ENCODE data around the gene C6orf120. TPM values are rescaled to one million over a fixed set of nuclear protein-coding genes. Genes with fewer than 3 reads are reported as not detected.

C6orf120 gene
- polyA plus RNA-seq, 1 donor (not counting 4 experiments of a cell fraction or from before 2014, with no cell fraction given): 18.1 TPM

DNA sequence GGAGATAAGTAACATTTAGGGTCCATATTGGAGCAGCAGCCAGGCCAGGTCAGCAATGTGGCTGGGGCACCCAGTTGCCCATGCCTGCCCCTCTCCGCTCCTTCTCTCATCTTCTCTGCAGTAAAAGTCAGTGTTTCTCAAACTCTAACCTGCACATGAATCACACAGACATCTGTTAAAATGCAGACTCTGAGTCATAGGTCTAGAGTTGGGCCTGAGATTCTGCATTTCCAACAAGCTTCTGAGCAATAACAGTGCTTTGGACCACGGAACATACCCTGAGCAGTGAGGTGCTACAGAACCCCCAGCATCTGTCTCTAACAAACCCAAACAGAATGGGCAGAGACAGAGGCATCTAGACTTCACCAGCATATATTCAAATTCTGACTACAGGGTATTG is 12.3 kb downstream of the C6orf120 start:
- Histone ChIP-seq H4K20me1 (ENCODE audit: control insufficient read depth, extremely low read depth, insufficient read depth, low read length) (no peaks in the 10 kb centered on the region), H3K4me1 (ENCODE audit: control insufficient read depth, extremely low read depth, insufficient read depth, low read length) (peaks cover under 1% of the 10 kb centered on the region), H3K27ac (ENCODE audit: control insufficient read depth, insufficient read depth, low read length) (no peak overlapping the region), H3K9ac (ENCODE audit: control insufficient read depth, extremely low read depth, insufficient read depth, low read length) (no peak overlapping the region), H3K36me3 (ENCODE audit: control insufficient read depth in 2 of 2, extremely low read depth in 1 of 2, insufficient read depth in 2 of 2, low read length in 2 of 2) (peaks cover 4 to 12% of the 10 kb centered on the region in 2 experiments), H3K27me3 (ENCODE audit: control insufficient read depth, extremely low read depth, insufficient read depth, low read length) (no peaks in the 10 kb centered on the region), H3K9me3 (ENCODE audit: control insufficient read depth, low read depth, low read length) (no peaks in the 10 kb centered on the region), H2AFZ (ENCODE audit: control insufficient read depth, low read length) (no peak overlapping the region), H3K79me2 (ENCODE audit: control insufficient read depth, insufficient read depth, low read length) (peaks cover 4% of the 10 kb centered on the region), H3K9me1 (ENCODE audit: control insufficient read depth, extremely low read depth, insufficient read depth, low read length) (no peaks in the 10 kb centered on the region), H3K4me3 (ENCODE audit: control insufficient read depth in 2 of 3, extremely low read depth in 1 of 3, insufficient read depth in 2 of 3, low read depth in 1 of 3, low read length in 3 of 3) (no peak overlapping the region), H3K4me2 (ENCODE audit: control insufficient read depth, extremely low read depth, insufficient read depth, low read depth, low read length) (no peak overlapping the region)
- DNase-seq (ENCODE audit: low read depth, low spot score) (no peak), FAIRE-seq (no peak)
- dilution Hi-C loops (cut with MboI; ENCODE audit: extremely low pct_ligation_motif_present, low sequenced_read_pairs): no loop called here
- TF ChIP-seq, protein P1, sequence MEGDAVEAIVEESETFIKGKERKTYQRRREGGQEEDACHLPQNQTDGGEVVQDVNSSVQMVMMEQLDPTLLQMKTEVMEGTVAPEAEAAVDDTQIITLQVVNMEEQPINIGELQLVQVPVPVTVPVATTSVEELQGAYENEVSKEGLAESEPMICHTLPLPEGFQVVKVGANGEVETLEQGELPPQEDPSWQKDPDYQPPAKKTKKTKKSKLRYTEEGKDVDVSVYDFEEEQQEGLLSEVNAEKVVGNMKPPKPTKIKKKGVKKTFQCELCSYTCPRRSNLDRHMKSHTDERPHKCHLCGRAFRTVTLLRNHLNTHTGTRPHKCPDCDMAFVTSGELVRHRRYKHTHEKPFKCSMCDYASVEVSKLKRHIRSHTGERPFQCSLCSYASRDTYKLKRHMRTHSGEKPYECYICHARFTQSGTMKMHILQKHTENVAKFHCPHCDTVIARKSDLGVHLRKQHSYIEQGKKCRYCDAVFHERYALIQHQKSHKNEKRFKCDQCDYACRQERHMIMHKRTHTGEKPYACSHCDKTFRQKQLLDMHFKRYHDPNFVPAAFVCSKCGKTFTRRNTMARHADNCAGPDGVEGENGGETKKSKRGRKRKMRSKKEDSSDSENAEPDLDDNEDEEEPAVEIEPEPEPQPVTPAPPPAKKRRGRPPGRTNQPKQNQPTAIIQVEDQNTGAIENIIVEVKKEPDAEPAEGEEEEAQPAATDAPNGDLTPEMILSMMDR (optimal IDR thresholded peaks at IDR 0.05 in 1 of 3, IDR thresholded peaks at IDR 0.05 in 1 of 3, conservative IDR thresholded peaks at IDR 0.05 in 1 of 3; ENCODE audit: extremely low read depth in 1 of 3, insufficient read depth in 2 of 3, low read length in 3 of 3): no peak
- no peak for TF ChIP-seq EZH2 (IDR thresholded peaks at IDR 0.05; ENCODE audit: low read length)

DNA sequence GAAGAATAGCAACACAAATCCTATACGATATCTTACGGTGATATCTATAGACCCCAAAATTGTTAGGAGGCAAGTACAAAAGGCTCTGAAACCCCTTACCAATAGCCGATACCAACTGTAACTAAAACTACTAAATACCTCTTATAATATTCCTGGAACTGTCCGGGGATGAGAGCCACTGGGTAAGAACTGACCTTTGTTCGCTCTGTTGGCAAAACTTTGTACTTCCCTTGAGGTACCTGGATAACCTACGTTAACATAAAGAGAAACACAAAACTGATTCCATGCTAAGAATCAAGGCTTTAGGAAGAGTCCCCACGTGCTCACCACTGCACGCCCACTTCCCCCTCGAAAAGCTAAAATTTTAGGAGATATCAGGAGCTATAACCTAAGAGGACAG is 12.7 kb downstream of the C6orf120 start:
- H4K20me1 ChIP-seq (ENCODE audit: control insufficient read depth, extremely low read depth, insufficient read depth, low read length): no peaks in the 10 kb centered on the region
- H3K27me3 ChIP-seq (ENCODE audit: control insufficient read depth, extremely low read depth, insufficient read depth, low read length): no peaks in the 10 kb centered on the region
- H3K4me2 ChIP-seq (ENCODE audit: control insufficient read depth, extremely low read depth, insufficient read depth, low read depth, low read length): no peak overlapping the region
- H2AFZ ChIP-seq (ENCODE audit: control insufficient read depth, low read length): no peak overlapping the region
- H3K4me3 ChIP-seq (ENCODE audit: control insufficient read depth in 2 of 3, extremely low read depth in 1 of 3, insufficient read depth in 2 of 3, low read depth in 1 of 3, low read length in 3 of 3): no peak overlapping the region
- H3K9me3 ChIP-seq (ENCODE audit: control insufficient read depth, low read depth, low read length): no peaks in the 10 kb centered on the region
- no peaks in the 10 kb centered on the region for H3K9me1 ChIP-seq (ENCODE audit: control insufficient read depth, extremely low read depth, insufficient read depth, low read length)
- no peak for TF ChIP-seq EZH2 (IDR thresholded peaks at IDR 0.05; ENCODE audit: low read length)
- TF ChIP-seq, protein P1 (optimal IDR thresholded peaks at IDR 0.05 in 1 of 3, IDR thresholded peaks at IDR 0.05 in 1 of 3, conservative IDR thresholded peaks at IDR 0.05 in 1 of 3; ENCODE audit: extremely low read depth in 1 of 3, insufficient read depth in 2 of 3, low read length in 3 of 3): no peak
- no peaks in the 10 kb centered on the region for H3K4me1 ChIP-seq (ENCODE audit: control insufficient read depth, extremely low read depth, insufficient read depth, low read length)
- no peak for FAIRE-seq
- dilution Hi-C loops (cut with MboI; ENCODE audit: extremely low pct_ligation_motif_present, low sequenced_read_pairs): no loop called here
- no peak overlapping the region for H3K27ac ChIP-seq (ENCODE audit: control insufficient read depth, insufficient read depth, low read length)
- H3K9ac ChIP-seq (ENCODE audit: control insufficient read depth, extremely low read depth, insufficient read depth, low read length): no peak overlapping the region
- H3K79me2 ChIP-seq (ENCODE audit: control insufficient read depth, insufficient read depth, low read length): peaks cover 7% of the 10 kb centered on the region
- H3K36me3 ChIP-seq (ENCODE audit: control insufficient read depth in 2 of 2, extremely low read depth in 1 of 2, insufficient read depth in 2 of 2, low read length in 2 of 2): peaks cover 4 to 12% of the 10 kb centered on the region in 2 experiments
- no peak for DNase-seq (ENCODE audit: low read depth, low spot score)
